Esophagus squamous epithelium (tissue), 5 donors: Measurements from ENCODE around the gene MAGEC1. TPM values are rescaled to one million over a fixed set of nuclear protein-coding genes. Genes with fewer than 3 reads are reported as not detected.

Experiments
- DNase-seq: peaks from one replicate; lab custom pipeline; 2025; lab: John Stamatoyannopoulos, UW
- H3K27ac ChIP-seq, 4 donors: fragments of 200-600 bp; sonication (generic); one replicate each; pipeline ENCODE4 v1.5.1; 2016 to 2019; ENCODE audit warnings: mild to moderate bottlenecking in 1 of 4
- H3K27me3 ChIP-seq, 4 donors: fragments of 200-600 bp; sonication (generic); 1 replicate in 3 of 4; 2 replicates in 1 of 4; pipeline versions ENCODE4 v1.5.1 to v1.6.0; 2017 to 2021; ENCODE audit warnings: antibody characterized with exemption in 1 of 4
- H3K36me3 ChIP-seq, 3 donors: fragments of 200-600 bp; sonication (generic); one replicate each; pipeline ENCODE4 v1.5.1; 2016 to 2019
- H3K4me1 ChIP-seq, 3 donors: fragments of 200-600 bp; sonication (generic); one replicate each; pipeline ENCODE4 v1.5.1; 2017 to 2019
- H3K4me3 ChIP-seq, 4 donors: fragments of 200-600 bp; sonication (generic); 1 replicate in 3 of 4; 2 replicates in 1 of 4; pipeline ENCODE4 v1.5.1; 2016 to 2019; ENCODE audit warnings: mild to moderate bottlenecking in 2 of 4, moderate library complexity in 1 of 4
- H3K9me3 ChIP-seq, 3 donors: fragments of 200-600 bp; sonication (generic); one replicate each; pipeline ENCODE4 v1.5.1; 2016 to 2019
- CTCF ChIP-seq, 6 experiments: fragments of 450-650 bp in 4 of 6; fragments of 200-600 bp in 2 of 6; sonication (generic) in 2 of 6; IDR thresholded peaks; one replicate each; pipeline ENCODE4 v1.5.1; 2016 to 2019; ENCODE audit warnings: antibody characterized with exemption in 6 of 6, mild to moderate bottlenecking in 4 of 6, moderate library complexity in 4 of 6
- POLR2A ChIP-seq, 4 donors: fragments of 450-650 bp; IDR thresholded peaks; one replicate each; pipeline ENCODE4 v1.6.1; 2017; ENCODE audit warnings: antibody characterized with exemption in 4 of 4, mild to moderate bottlenecking in 4 of 4, moderate library complexity in 3 of 4
- WGBS, 2 donors: methylation state at CpG; one replicate each; pipeline ENCODE4 v1.1.5; 2018; 5-methylcytosine and 5-hydroxymethylcytosine counted together
- intact Hi-C: fragments of 100-400 bp; cut with DNase I; formaldehyde crosslinking; loops from one replicate; pipeline ENCODE4 v1.15.0; 2022
- total RNA-seq, 4 donors: library from RNA; depleted of rRNA; stranded (reverse); fragments of >200 nt; gene quantifications; one replicate each; pipeline ENCODE4 v1.1.0, GENCODE V29; 2016
- donor health status: DM: yes; HTN: yes; CAD: no.

The MAGEC1 gene
- total RNA-seq, 4 donors from 2014 or later: not detected

DNA sequence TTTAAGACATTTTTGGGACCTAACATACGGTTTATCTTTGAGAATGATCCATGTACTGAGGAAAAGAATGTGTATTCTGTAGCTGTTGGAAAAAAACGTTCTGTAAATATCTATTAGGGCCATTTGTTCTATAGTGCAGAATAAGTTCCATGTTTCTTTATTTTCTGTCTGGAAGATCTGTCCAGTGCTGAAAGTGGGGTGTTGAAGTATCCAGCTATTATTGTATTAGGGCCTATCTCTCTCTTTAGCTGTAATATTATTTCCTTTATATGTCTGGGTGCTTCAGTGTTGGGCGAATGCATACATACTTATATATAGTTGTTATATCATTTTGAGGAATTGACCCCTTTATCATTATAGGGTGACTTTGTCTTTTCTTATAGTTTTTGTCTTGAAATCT, 24.7 kb downstream of the MAGEC1 start:
- 43 to 65% methylated on average over 3 of the region's 3 CpGs for WGBS, 2 donors
- TF ChIP-seq CTCF (IDR thresholded peaks at IDR 0.05) (no peak), POLR2A (IDR thresholded peaks at IDR 0.05) (no peak)

DNA sequence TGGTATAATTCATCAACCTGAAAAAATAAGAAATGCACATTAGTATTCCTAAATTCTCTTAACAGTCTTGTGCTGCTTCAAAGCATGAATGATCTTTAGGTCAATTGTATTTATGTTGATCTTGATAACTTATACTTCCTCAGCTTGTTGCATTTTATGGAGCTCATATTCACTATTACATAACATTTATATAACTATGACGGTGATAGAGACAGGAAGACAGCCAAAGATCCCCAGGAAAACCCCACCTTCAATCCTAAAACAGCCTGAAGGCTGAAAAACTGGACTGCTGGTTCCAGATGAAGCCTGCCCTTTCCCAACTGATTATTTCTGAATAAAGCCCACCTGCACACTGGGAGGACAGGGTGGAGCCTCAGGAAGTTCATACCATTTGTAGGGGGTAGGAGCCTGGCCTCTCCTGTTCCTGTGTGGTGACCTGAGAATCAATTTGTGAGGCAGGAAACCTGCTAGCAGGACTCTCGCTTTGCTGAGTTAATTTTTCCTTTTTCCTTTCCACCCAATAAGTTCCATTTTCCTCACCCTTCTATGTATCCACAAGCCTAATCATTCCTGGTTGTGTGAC, 30.5 kb downstream of the MAGEC1 start:
- no peaks in the 10 kb centered on the region for H3K36me3 ChIP-seq
- H3K4me3 ChIP-seq: no peak overlapping the region
- no peaks in the 10 kb centered on the region for H3K4me1 ChIP-seq
- intact Hi-C loops: no loop called here
- no peak for DNase-seq
- H3K9me3 ChIP-seq: no peaks in the 10 kb centered on the region
- WGBS, 2 donors: 23 to 40% methylated on average over 2 of the region's 2 CpGs
- H3K27me3 ChIP-seq: no peaks in the 10 kb centered on the region
- no peak overlapping the region for H3K27ac ChIP-seq
- TF ChIP-seq POLR2A (IDR thresholded peaks at IDR 0.05) (no peak), CTCF (IDR thresholded peaks at IDR 0.05) (no peak)

More for the DNA sequence above, 24.7 kb downstream of the MAGEC1 start:
- Histone ChIP-seq H3K9me3 (no peaks in the 10 kb centered on the region), H3K4me3 (no peak overlapping the region), H3K4me1 (no peaks in the 10 kb centered on the region), H3K27me3 (no peaks in the 10 kb centered on the region), H3K27ac (no peak overlapping the region), H3K36me3 (no peaks in the 10 kb centered on the region)
- no peak for DNase-seq
- intact Hi-C loops: no loop called here

DNA sequence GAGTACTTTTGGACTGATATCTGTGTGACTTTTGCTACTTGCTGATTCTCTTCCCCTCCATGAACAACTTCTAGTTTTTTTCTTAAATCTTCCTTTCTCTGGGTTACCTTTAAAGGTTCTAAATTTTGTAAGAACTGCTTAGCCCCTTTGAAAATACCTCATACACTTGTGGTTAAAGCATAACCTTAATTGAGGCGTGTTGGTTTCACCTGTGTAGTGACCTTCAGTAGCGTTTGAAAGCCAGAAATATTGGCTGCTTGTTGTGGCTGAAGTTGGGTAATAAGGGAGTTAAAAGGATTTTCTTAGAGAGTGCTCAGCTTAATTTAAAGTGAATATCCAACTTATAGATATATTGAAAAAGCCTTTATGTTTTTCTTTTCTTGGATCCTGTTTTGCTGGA, 32.0 kb downstream of the MAGEC1 start:
- H3K9me3 ChIP-seq: no peaks in the 10 kb centered on the region
- intact Hi-C loops: no loop called here
- 70 to 75% methylated on average over 2 of the region's 2 CpGs for WGBS, 2 donors
- TF ChIP-seq CTCF (IDR thresholded peaks at IDR 0.05) (no peak), POLR2A (IDR thresholded peaks at IDR 0.05) (no peak)
- DNase-seq: no peak
- H3K4me1 ChIP-seq: no peaks in the 10 kb centered on the region
- no peak overlapping the region for H3K27ac ChIP-seq
- H3K4me3 ChIP-seq: no peak overlapping the region
- no peaks in the 10 kb centered on the region for H3K27me3 ChIP-seq
- H3K36me3 ChIP-seq: no peaks in the 10 kb centered on the region

- 57 to 62% methylated on average over 1 of the region's 1 CpG for WGBS, 2 donors
- H3K27ac ChIP-seq: no peak overlapping the region
- H3K9me3 ChIP-seq: no peaks in the 10 kb centered on the region
- DNase-seq: no peak
- H3K4me3 ChIP-seq: no peak overlapping the region
- H3K36me3 ChIP-seq: no peaks in the 10 kb centered on the region
- H3K4me1 ChIP-seq: no peaks in the 10 kb centered on the region
- intact Hi-C loops: no loop called here
- no peaks in the 10 kb centered on the region for H3K27me3 ChIP-seq
- TF ChIP-seq CTCF (IDR thresholded peaks at IDR 0.05): no peak
- TF ChIP-seq POLR2A (IDR thresholded peaks at IDR 0.05): no peak
These were observed 32.4 kb downstream of the MAGEC1 start for GRCh38 chrX:141936080-141936479.

- no peak overlapping the region for H3K4me3 ChIP-seq
- H3K27me3 ChIP-seq: no peaks in the 10 kb centered on the region
- no peak overlapping the region for H3K27ac ChIP-seq
- intact Hi-C loops: no loop called here
- no peak for DNase-seq
- WGBS, 2 donors: 81 to 85% methylated on average over 2 of the region's 2 CpGs
- no peaks in the 10 kb centered on the region for H3K36me3 ChIP-seq
- no peaks in the 10 kb centered on the region for H3K4me1 ChIP-seq
- no peaks in the 10 kb centered on the region for H3K9me3 ChIP-seq
- no peak for TF ChIP-seq POLR2A (IDR thresholded peaks at IDR 0.05)
- no peak for TF ChIP-seq CTCF (IDR thresholded peaks at IDR 0.05)
These were observed 37.5 kb downstream of the MAGEC1 start for GRCh38 chrX:141941234-141941633.
